IMR-90 (cell line): ENCODE results near the gene SLC19A1. TPM values are rescaled to one million over a fixed set of nuclear protein-coding genes. Genes with fewer than 3 reads are reported as not detected.

Source experiments
- ATAC-seq: fragments of 200-7000 bp; cut with Tn5 transposase; 2 replicates; pipeline ENCODE4 v1.9.1; 2020; ENCODE audit warnings: low read depth, mild to moderate bottlenecking, moderate library complexity
- BruUV-seq: library from RNA; stranded (reverse); fragments of 400-500 nt; replicated peaks from 2 replicates; lab custom pipeline; 2021; lab: Mats Ljungman, UMichigan
- CTCF ChIA-PET: fragments of 300-600 bp; formaldehyde crosslinking; extraction: SDS; loops from one replicate; lab custom pipeline; 2021; ENCODE audit warnings: antibody characterized with exemption; lab: Yijun Ruan, JAX
- POLR2A ChIA-PET: fragments of 300-600 bp; sonication (Branson Sonifier 250); formaldehyde crosslinking; loops from one replicate; lab custom pipeline; 2022; ENCODE audit warnings: antibody characterized with exemption; ENCODE audit not compliant: unreplicated experiment; lab: Charles Lee
- DNase-seq: peaks from one replicate; pipeline ENCODE4 v3.0.0; 2013
- H2AFZ ChIP-seq: replicated peaks from 2 replicates; pipeline ENCODE3; 2013; ENCODE audit warnings: low read length, mild to moderate bottlenecking; ENCODE audit not compliant: poor library complexity
- H2AK5ac ChIP-seq: 2 replicates; pipeline ENCODE4 v1.6.1; 2013; ENCODE audit warnings: low read depth, low read length, inconsistent platforms
- H2AK9ac ChIP-seq: replicated peaks from 2 replicates; pipeline ENCODE3; 2013; ENCODE audit warnings: mild to moderate bottlenecking, low read depth, low read length, moderate library complexity; ENCODE audit not compliant: poor library complexity
- H2BK120ac ChIP-seq: 2 replicates; pipeline ENCODE4 v1.6.1; 2013; ENCODE audit warnings: low read depth, low read length, inconsistent platforms
- H2BK15ac ChIP-seq: 3 replicates; pipeline ENCODE4 v1.6.1; 2013; ENCODE audit warnings: low read depth, low read length, inconsistent platforms
- H2BK20ac ChIP-seq: 2 replicates; pipeline ENCODE4 v1.6.1; 2013; ENCODE audit warnings: low read depth, mild to moderate bottlenecking, inconsistent platforms, low read length, moderate library complexity
- H2BK5ac ChIP-seq: 2 replicates; pipeline ENCODE4 v1.6.1; 2013; ENCODE audit warnings: mild to moderate bottlenecking, low read depth, low read length, inconsistent platforms; ENCODE audit not compliant: poor library complexity, severe bottlenecking
- H3K14ac ChIP-seq: replicated peaks from 2 replicates; pipeline ENCODE4 v1.6.1; 2013; ENCODE audit warnings: low read depth, low read length, inconsistent platforms
- H3K18ac ChIP-seq: 2 replicates; pipeline ENCODE4 v1.6.1; 2013; ENCODE audit warnings: low read depth, low read length, control low read depth
- H3K23ac ChIP-seq: 2 replicates; pipeline ENCODE4 v1.6.1; 2013; ENCODE audit warnings: low read depth, low read length, inconsistent platforms
- H3K27ac ChIP-seq: 2 replicates; pipeline ENCODE4 v1.5.1; 2013; ENCODE audit warnings: mild to moderate bottlenecking, control low read depth, low read length; ENCODE audit not compliant: insufficient read depth
- H3K27me3 ChIP-seq: 2 replicates; pipeline ENCODE4 v1.6.1; 2013; ENCODE audit warnings: low read length; ENCODE audit not compliant: control insufficient read depth, insufficient read depth
- H3K36me3 ChIP-seq: 2 replicates; pipeline ENCODE4 v1.6.1; 2013; ENCODE audit warnings: low read length, mixed read lengths; ENCODE audit not compliant: control insufficient read depth, insufficient read depth
- H3K4ac ChIP-seq: 2 replicates; pipeline ENCODE4 v1.6.1; 2013; ENCODE audit warnings: low read depth, low read length, inconsistent platforms
- H3K4me1 ChIP-seq: 2 replicates; pipeline ENCODE4 v1.6.1; 2013; ENCODE audit warnings: low read length, mixed read lengths; ENCODE audit not compliant: control insufficient read depth, insufficient read depth
- H3K4me2 ChIP-seq: 2 replicates; pipeline ENCODE4 v1.6.1; 2013; ENCODE audit warnings: low read depth, mild to moderate bottlenecking, control low read depth, low read length, moderate library complexity
- H3K4me3 ChIP-seq: 2 replicates; pipeline ENCODE4 v1.5.1; 2013; ENCODE audit warnings: low read depth, mild to moderate bottlenecking, control low read depth, low read length, moderate library complexity; ENCODE audit not compliant: insufficient read depth
- H3K56ac ChIP-seq: 2 replicates; pipeline ENCODE4 v1.6.1; 2013; ENCODE audit warnings: low read length, inconsistent platforms; ENCODE audit not compliant: insufficient read depth; ENCODE audit errors: extremely low read depth
- H3K79me1 ChIP-seq, 2 experiments: 2 replicates each; pipeline ENCODE4 v1.6.1; 2013; ENCODE audit warnings: low read length in 2 of 2, inconsistent platforms in 1 of 2, low read depth in 1 of 2
- H3K9ac ChIP-seq: 2 replicates; pipeline ENCODE4 v1.6.1; 2013; ENCODE audit warnings: low read depth, low read length, control low read depth
- H3K9me1 ChIP-seq: 2 replicates; pipeline ENCODE4 v1.6.1; 2013; ENCODE audit warnings: low read length, inconsistent platforms; ENCODE audit not compliant: insufficient read depth
- H3K9me3 ChIP-seq: 2 replicates; pipeline ENCODE4 v1.6.1; 2013; ENCODE audit warnings: low read length; ENCODE audit not compliant: control insufficient read depth, insufficient read depth
- H4K20me1 ChIP-seq: 2 replicates; pipeline ENCODE4 v1.6.1; 2013; ENCODE audit warnings: low read length, inconsistent platforms; ENCODE audit not compliant: insufficient read depth
- H4K5ac ChIP-seq: 2 replicates; pipeline ENCODE4 v1.6.1; 2013; ENCODE audit warnings: mild to moderate bottlenecking, low read depth, low read length, control low read depth
- H4K8ac ChIP-seq, 2 experiments: 2 replicates each; pipeline ENCODE4 v1.6.1; 2013; ENCODE audit warnings: low read depth in 2 of 2, low read length in 2 of 2, control low read depth in 1 of 2, inconsistent platforms in 1 of 2
- H4K91ac ChIP-seq: 2 replicates; pipeline ENCODE4 v1.6.1; 2013; ENCODE audit warnings: low read depth, low read length, inconsistent platforms; ENCODE audit not compliant: insufficient read depth
- CEBPB ChIP-seq: IDR thresholded peaks from 2 replicates; pipeline ENCODE4 v1.6.1; 2012; ENCODE audit warnings: low read depth, low read length, improper control_type of control experiment
- CTCF ChIP-seq: conservative IDR thresholded peaks from 2 replicates; pipeline ENCODE4 v1.5.1; 2012; ENCODE audit warnings: mild to moderate bottlenecking, low read depth, low read length, improper control_type of control experiment
- ELK1 ChIP-seq: fragments of 150-350 bp; IDR thresholded peaks from 2 replicates; pipeline ENCODE4 v1.6.1; 2016; ENCODE audit warnings: low read depth, mild to moderate bottlenecking, low read length, moderate library complexity, borderline replicate concordance
- FOS ChIP-seq: fragments of 150-350 bp; IDR thresholded peaks from 2 replicates; pipeline ENCODE4 v1.6.1; 2016; ENCODE audit warnings: low read depth, low read length
- MAFK ChIP-seq: IDR thresholded peaks from 2 replicates; pipeline ENCODE4 v1.6.1; 2012; ENCODE audit warnings: low read depth, low read length, improper control_type of control experiment
- POLR2A ChIP-seq: IDR thresholded peaks from 2 replicates; pipeline ENCODE4 v1.6.1; 2012; ENCODE audit warnings: mild to moderate bottlenecking, low read depth, low read length
- RAD21 ChIP-seq: IDR thresholded peaks from 2 replicates; pipeline ENCODE4 v1.6.1; 2012; ENCODE audit warnings: low read length, improper control_type of control experiment
- RCOR1 ChIP-seq: IDR thresholded peaks from 2 replicates; pipeline ENCODE4 v1.6.1; 2012; ENCODE audit warnings: mild to moderate bottlenecking, low read length, improper control_type of control experiment; ENCODE audit not compliant: insufficient replicate concordance
- RFX5 ChIP-seq: IDR thresholded peaks from 2 replicates; pipeline ENCODE4 v1.8.0; 2012; ENCODE audit warnings: low read depth, mild to moderate bottlenecking, low read length, moderate library complexity
- WGBS, 2 experiments: methylation state at CpG; one replicate each; pipeline versions ENCODE4 v1.1.5 to v1.1.7; 2013; ENCODE audit warnings: missing lambda C conversion rate in 2 of 2; ENCODE audit not compliant: insufficient read length in 1 of 2; ENCODE audit errors: extremely low coverage in 2 of 2; 5-methylcytosine and 5-hydroxymethylcytosine counted together
- dilution Hi-C: fragments of 300-500 bp; cut with HindIII; formaldehyde crosslinking; loops from one replicate; pipeline ENCODE4 v1.14.3; 2018; ENCODE audit warnings: low sequenced_read_pairs; ENCODE audit not compliant: unreplicated experiment
- in situ Hi-C: fragments of 300-500 bp; cut with MboI; formaldehyde crosslinking; loops from 3 replicates; pipeline ENCODE4 v1.14.3; 2019; ENCODE audit warnings: low sequenced_read_pairs, inconsistent platforms, mixed read lengths
- intact Hi-C: fragments of 100-400 bp; cut with micrococcal nuclease; formaldehyde crosslinking; loops from 2 replicates; pipeline ENCODE4 v1.10.0; 2022
- polyA plus RNA-seq, 3 experiments: library from polyadenylated mRNA; depleted of rRNA; stranded (reverse); fragments of >200 nt; gene quantifications; 2 replicates each; pipeline ENCODE4 v1.2.3, GENCODE V29; 2012; ENCODE audit warnings: low replicate concordance in 1 of 3
- total RNA-seq: library from RNA; depleted of rRNA; stranded (reverse); fragments of >200 nt; gene quantifications from 2 replicates; pipeline ENCODE4 v1.2.3, GENCODE V29; 2012

SLC19A1 gene
- total and polyA plus RNA-seq, 2 of the 4 experiments (the other 2 are of a cell fraction), result 2.2 to 16.2 TPM

GRCh38 chr21:45497846-45498645, 44.2 kb downstream of the SLC19A1 start:
- no peak overlapping the region for H2BK20ac ChIP-seq
- no peak overlapping the region for H2BK15ac ChIP-seq
- no peaks in the 10 kb centered on the region for H3K9me3 ChIP-seq
- no peak overlapping the region for H2AK5ac ChIP-seq
- H3K4ac ChIP-seq, result no peak overlapping the region
- no peak overlapping the region for H2AK9ac ChIP-seq
- no peaks in the 10 kb centered on the region for H4K20me1 ChIP-seq
- H3K27me3 ChIP-seq, result no peaks in the 10 kb centered on the region
- peaks cover 6% of the 10 kb centered on the region for H3K9me1 ChIP-seq
- dilution Hi-C loops (no loop called here), in situ Hi-C loops (no loop called here), intact Hi-C loops (no loop called here)
- H3K4me3 ChIP-seq, result no peak overlapping the region
- no peak overlapping the region for H4K8ac ChIP-seq
- CTCF ChIA-PET, result no interaction called here
- no peak for DNase-seq
- no peak overlapping the region for H2BK5ac ChIP-seq
- TF ChIP-seq RCOR1, result no peak
- TF ChIP-seq RAD21, result no peak
- no peak for TF ChIP-seq RFX5
- no peak for TF ChIP-seq ELK1
- no peak for TF ChIP-seq CEBPB
- TF ChIP-seq MAFK, result no peak
- no peak for TF ChIP-seq CTCF
- TF ChIP-seq FOS, result no peak
- no peak for TF ChIP-seq POLR2A
- no peak overlapping the region for H3K56ac ChIP-seq
- no peak overlapping the region for H4K91ac ChIP-seq
- H4K5ac ChIP-seq, result no peak overlapping the region
- no peak overlapping the region for H2BK120ac ChIP-seq
- no peak overlapping the region for H3K14ac ChIP-seq
- no peak overlapping the region for H3K9ac ChIP-seq
- H3K18ac ChIP-seq, result no peak overlapping the region
- POLR2A ChIA-PET, result no interaction called here
- no peak overlapping the region for H3K27ac ChIP-seq
- H2AFZ ChIP-seq, result no peak overlapping the region
- peaks cover 0 to 8% of the 10 kb centered on the region in 2 experiments; a peak in 1 of 4 replicates for H3K79me1 ChIP-seq
- BruUV-seq, result no TSS peak
- no peaks in the 10 kb centered on the region for H3K4me1 ChIP-seq
- WGBS, 2 experiments, result 92% methylated on average over 13 of the region's 39 CpGs; no CpG with 5 or more reads in 1 of the 2 experiments
- no peak overlapping the region for H3K23ac ChIP-seq
- ATAC-seq, result no peak
- H3K4me2 ChIP-seq, result no peak overlapping the region
- peaks cover 68% of the 10 kb centered on the region for H3K36me3 ChIP-seq
